HEK293 (cell line): ENCODE results near the gene RAPGEF5.

Experiments
- CTCF ChIA-PET: fragments of 350-600 bp; formaldehyde crosslinking; extraction: SDS; loops from one replicate; lab custom pipeline; 2021; ENCODE audit warnings: antibody characterized with exemption; lab: Yijun Ruan, JAX
- POLR2A ChIA-PET: fragments of 300-600 bp; formaldehyde crosslinking; extraction: SDS; loops from one replicate; lab custom pipeline; 2020; ENCODE audit warnings: antibody characterized with exemption, inconsistent platforms; lab: Yijun Ruan, JAX
- H3K27ac ChIP-seq: fragments of 200-500 bp; sonication (Bioruptor generic); 2 replicates; pipeline ENCODE4 v1.5.1; 2014; ENCODE audit warnings: low read depth, low read length, control low read depth, inconsistent platforms; ENCODE audit errors: extremely low read depth
- H3K36me3 ChIP-seq, 2 experiments: fragments of 200-500 bp in 1 of 2; sonication (Bioruptor generic) in 1 of 2; 1 replicate in 1 of 2; 2 replicates in 1 of 2; pipeline ENCODE4 v1.5.1; 2014 to 2017; ENCODE audit warnings: inconsistent platforms in 2 of 2, low read length in 2 of 2; ENCODE audit not compliant: control insufficient read depth in 2 of 2, insufficient read depth in 1 of 2
- H3K4me1 ChIP-seq: fragments of 200-500 bp; sonication (Bioruptor generic); 2 replicates; pipeline ENCODE4 v1.5.1; 2014; ENCODE audit warnings: mild to moderate bottlenecking, low read length, inconsistent platforms; ENCODE audit not compliant: control insufficient read depth, insufficient read depth
- H3K4me3 ChIP-seq: 2 replicates; pipeline ENCODE4 v1.5.1; 2011; ENCODE audit warnings: low read depth, mild to moderate bottlenecking, control low read depth, low read length, moderate library complexity
- H3K9me3 ChIP-seq: fragments of 200-500 bp; sonication (Bioruptor generic); 2 replicates; pipeline ENCODE4 v1.5.1; 2014; ENCODE audit warnings: low read depth, low read length, inconsistent platforms; ENCODE audit not compliant: control insufficient read depth, insufficient read depth
- FEZF1 ChIP-seq: fragments of 450-650 bp; formaldehyde crosslinking; IDR thresholded peaks from 2 replicates; pipeline ENCODE4 v1.5.1; 2016; ENCODE audit warnings: missing biosample characterization, missing genetic modification characterization
- IKZF3 ChIP-seq: fragments of 450-650 bp; IDR thresholded peaks from 2 replicates; pipeline ENCODE4 v1.5.0; 2018; ENCODE audit warnings: missing biosample characterization, mild to moderate bottlenecking, missing genetic modification characterization, moderate library complexity
- MZF1 ChIP-seq: fragments of 450-650 bp; formaldehyde crosslinking; IDR thresholded peaks from 2 replicates; pipeline ENCODE4 v1.5.1; 2017; ENCODE audit warnings: missing biosample characterization, missing genetic modification characterization, borderline replicate concordance
- OSR2 ChIP-seq: fragments of 450-650 bp; formaldehyde crosslinking; IDR thresholded peaks from 2 replicates; pipeline ENCODE4 v1.5.1; 2016; ENCODE audit warnings: missing biosample characterization, missing genetic modification characterization
- RBAK ChIP-seq: fragments of 450-650 bp; formaldehyde crosslinking; IDR thresholded peaks from 2 replicates; pipeline ENCODE4 v1.5.1; 2016; ENCODE audit warnings: missing biosample characterization, missing genetic modification characterization
- SCRT2 ChIP-seq: fragments of 450-650 bp; formaldehyde crosslinking; IDR thresholded peaks from 2 replicates; pipeline ENCODE4 v1.5.1; 2016; ENCODE audit warnings: missing biosample characterization, missing genetic modification characterization
- TCF7L2 ChIP-seq: IDR thresholded peaks from 2 replicates; pipeline ENCODE4 v1.6.1; 2011; ENCODE audit warnings: low read depth, mild to moderate bottlenecking, inconsistent platforms, low read length, moderate library complexity, borderline replicate concordance
- ZBTB8A ChIP-seq: fragments of 450-650 bp; formaldehyde crosslinking; IDR thresholded peaks from 2 replicates; pipeline ENCODE4 v1.5.1; 2016; ENCODE audit warnings: missing biosample characterization, missing genetic modification characterization
- ZFP41 ChIP-seq: fragments of 450-650 bp; formaldehyde crosslinking; IDR thresholded peaks from 2 replicates; pipeline ENCODE4 v1.5.1; 2016; ENCODE audit warnings: missing biosample characterization, missing genetic modification characterization, borderline replicate concordance
- ZFP69B ChIP-seq: fragments of 450-650 bp; formaldehyde crosslinking; IDR thresholded peaks from 2 replicates; pipeline ENCODE4 v1.5.1; 2016; ENCODE audit warnings: missing biosample characterization, missing genetic modification characterization
- ZNF16 ChIP-seq: fragments of 450-650 bp; formaldehyde crosslinking; IDR thresholded peaks from 2 replicates; pipeline ENCODE4 v1.5.1; 2016; ENCODE audit warnings: low read depth, missing biosample characterization, missing genetic modification characterization
- ZNF24 ChIP-seq: fragments of 450-650 bp; formaldehyde crosslinking; IDR thresholded peaks from 2 replicates; pipeline ENCODE4 v1.5.1; 2016; ENCODE audit warnings: missing biosample characterization, missing genetic modification characterization
- ZNF341 ChIP-seq: fragments of 450-650 bp; formaldehyde crosslinking; IDR thresholded peaks from 2 replicates; pipeline ENCODE4; 2016; ENCODE audit warnings: low read depth, missing biosample characterization, missing genetic modification characterization
- ZNF37A ChIP-seq: fragments of 450-650 bp; IDR thresholded peaks from 2 replicates; pipeline ENCODE4 v1.5.1; 2018; ENCODE audit warnings: missing biosample characterization, missing genetic modification characterization
- ZNF423 ChIP-seq: fragments of 450-650 bp; formaldehyde crosslinking; IDR thresholded peaks from 2 replicates; pipeline ENCODE4 v1.5.1; 2016; ENCODE audit warnings: missing biosample characterization, missing genetic modification characterization
- ZNF501 ChIP-seq: fragments of 450-650 bp; formaldehyde crosslinking; IDR thresholded peaks from 2 replicates; pipeline ENCODE4 v1.5.1; 2016; ENCODE audit warnings: missing biosample characterization, missing genetic modification characterization
- ZNF548 ChIP-seq: fragments of 450-650 bp; formaldehyde crosslinking; IDR thresholded peaks from 2 replicates; pipeline ENCODE4 v1.5.1; 2016; ENCODE audit warnings: missing biosample characterization, missing genetic modification characterization
- ZNF664 ChIP-seq: fragments of 450-650 bp; formaldehyde crosslinking; IDR thresholded peaks from 2 replicates; pipeline ENCODE4 v1.5.1; 2016; ENCODE audit warnings: missing biosample characterization, missing genetic modification characterization
- ZNF670 ChIP-seq: fragments of 450-650 bp; formaldehyde crosslinking; IDR thresholded peaks from 2 replicates; pipeline ENCODE4 v1.5.1; 2016; ENCODE audit warnings: missing biosample characterization, missing genetic modification characterization, low read depth
- TF ChIP-seq, protein P1 (sequence below): fragments of 450-650 bp; formaldehyde crosslinking; IDR thresholded peaks from 2 replicates; pipeline ENCODE4 v1.5.1; 2016; ENCODE audit warnings: missing biosample characterization, missing genetic modification characterization
- TF ChIP-seq, protein P2 (sequence below): fragments of 450-650 bp; formaldehyde crosslinking; IDR thresholded peaks from 2 replicates; pipeline ENCODE4 v1.5.1; 2016; ENCODE audit warnings: missing biosample characterization, missing genetic modification characterization
- TF ChIP-seq, protein P3 (sequence below): fragments of 450-650 bp; formaldehyde crosslinking; IDR thresholded peaks from 2 replicates; pipeline ENCODE4 v1.5.1; 2016; ENCODE audit warnings: missing biosample characterization, missing genetic modification characterization, borderline replicate concordance
- TF ChIP-seq, protein P4 (sequence below): fragments of 450-650 bp; formaldehyde crosslinking; IDR thresholded peaks from 2 replicates; pipeline ENCODE4 v1.5.1; 2016; ENCODE audit warnings: missing biosample characterization, missing genetic modification characterization

Gene RAPGEF5

DNA sequence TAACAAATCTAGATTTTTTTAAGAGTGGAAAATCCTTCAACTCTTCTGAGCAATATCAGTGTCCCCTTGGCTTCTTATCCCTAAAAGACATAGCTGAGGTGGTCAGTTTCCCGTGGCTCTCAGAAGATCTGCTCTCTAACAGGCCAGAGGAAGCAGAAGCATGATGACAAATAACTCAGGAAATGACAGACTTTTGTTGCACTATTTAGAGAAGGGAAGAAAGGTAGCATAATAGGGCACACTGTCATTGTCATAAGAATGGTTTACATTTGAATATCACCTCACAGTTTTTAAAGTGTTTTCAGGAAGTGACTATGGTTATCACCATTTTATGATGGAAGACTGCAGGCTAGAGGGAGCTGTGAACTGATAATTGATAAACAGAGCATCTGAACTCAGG, 33.6 kb upstream of the RAPGEF5 start (continued):
- TF ChIP-seq, protein P1, sequence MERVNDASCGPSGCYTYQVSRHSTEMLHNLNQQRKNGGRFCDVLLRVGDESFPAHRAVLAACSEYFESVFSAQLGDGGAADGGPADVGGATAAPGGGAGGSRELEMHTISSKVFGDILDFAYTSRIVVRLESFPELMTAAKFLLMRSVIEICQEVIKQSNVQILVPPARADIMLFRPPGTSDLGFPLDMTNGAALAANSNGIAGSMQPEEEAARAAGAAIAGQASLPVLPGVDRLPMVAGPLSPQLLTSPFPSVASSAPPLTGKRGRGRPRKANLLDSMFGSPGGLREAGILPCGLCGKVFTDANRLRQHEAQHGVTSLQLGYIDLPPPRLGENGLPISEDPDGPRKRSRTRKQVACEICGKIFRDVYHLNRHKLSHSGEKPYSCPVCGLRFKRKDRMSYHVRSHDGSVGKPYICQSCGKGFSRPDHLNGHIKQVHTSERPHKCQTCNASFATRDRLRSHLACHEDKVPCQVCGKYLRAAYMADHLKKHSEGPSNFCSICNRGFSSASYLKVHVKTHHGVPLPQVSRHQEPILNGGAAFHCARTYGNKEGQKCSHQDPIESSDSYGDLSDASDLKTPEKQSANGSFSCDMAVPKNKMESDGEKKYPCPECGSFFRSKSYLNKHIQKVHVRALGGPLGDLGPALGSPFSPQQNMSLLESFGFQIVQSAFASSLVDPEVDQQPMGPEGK (tag by site-specific recombination), result no peak
- no peak for TF ChIP-seq ZNF423
- TF ChIP-seq ZNF501, result no peak
- TF ChIP-seq ZFP41 (tag by site-specific recombination), result no peak
- TF ChIP-seq, protein P2, sequence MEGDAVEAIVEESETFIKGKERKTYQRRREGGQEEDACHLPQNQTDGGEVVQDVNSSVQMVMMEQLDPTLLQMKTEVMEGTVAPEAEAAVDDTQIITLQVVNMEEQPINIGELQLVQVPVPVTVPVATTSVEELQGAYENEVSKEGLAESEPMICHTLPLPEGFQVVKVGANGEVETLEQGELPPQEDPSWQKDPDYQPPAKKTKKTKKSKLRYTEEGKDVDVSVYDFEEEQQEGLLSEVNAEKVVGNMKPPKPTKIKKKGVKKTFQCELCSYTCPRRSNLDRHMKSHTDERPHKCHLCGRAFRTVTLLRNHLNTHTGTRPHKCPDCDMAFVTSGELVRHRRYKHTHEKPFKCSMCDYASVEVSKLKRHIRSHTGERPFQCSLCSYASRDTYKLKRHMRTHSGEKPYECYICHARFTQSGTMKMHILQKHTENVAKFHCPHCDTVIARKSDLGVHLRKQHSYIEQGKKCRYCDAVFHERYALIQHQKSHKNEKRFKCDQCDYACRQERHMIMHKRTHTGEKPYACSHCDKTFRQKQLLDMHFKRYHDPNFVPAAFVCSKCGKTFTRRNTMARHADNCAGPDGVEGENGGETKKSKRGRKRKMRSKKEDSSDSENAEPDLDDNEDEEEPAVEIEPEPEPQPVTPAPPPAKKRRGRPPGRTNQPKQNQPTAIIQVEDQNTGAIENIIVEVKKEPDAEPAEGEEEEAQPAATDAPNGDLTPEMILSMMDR, result no peak
- TF ChIP-seq ZNF37A (tag by site-specific recombination), result no peak
- TF ChIP-seq ZNF664, result no peak

DNA sequence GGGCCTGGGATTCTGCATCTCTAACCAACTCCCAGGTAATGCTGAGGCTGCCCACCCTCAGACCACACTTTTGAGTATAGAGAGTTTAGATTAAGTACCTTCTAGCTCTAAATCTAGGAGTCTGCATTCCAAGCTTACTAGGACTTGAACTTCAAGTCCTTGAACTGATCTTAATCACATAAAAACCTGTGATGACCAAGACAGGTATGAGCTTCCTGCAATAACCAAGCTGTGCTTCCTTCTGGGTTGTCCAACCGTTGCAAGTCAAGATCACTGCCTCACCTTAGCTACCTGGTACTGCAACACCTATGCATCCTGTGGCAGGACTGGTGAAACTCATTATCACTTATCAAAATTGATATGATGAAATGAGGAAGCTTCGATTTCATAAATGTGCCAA, 32.9 kb upstream of the RAPGEF5 start:
- TF ChIP-seq ZBTB8A (tag by site-specific recombination) (no peak), TCF7L2 (no peak), IKZF3 (tag by site-specific recombination) (no peak), ZNF16 (no peak), RBAK (tag by site-specific recombination) (no peak), SCRT2 (tag by site-specific recombination) (no peak), ZNF341 (tag by site-specific recombination) (no peak), ZNF24 (tag by site-specific recombination) (no peak), ZNF670 (tag by site-specific recombination) (no peak), OSR2 (tag by site-specific recombination) (no peak), ZNF548 (tag by site-specific recombination) (no peak), MZF1 (tag by site-specific recombination) (no peak), ZFP69B (no peak), FEZF1 (tag by site-specific recombination) (no peak)
- TF ChIP-seq, protein P3, sequence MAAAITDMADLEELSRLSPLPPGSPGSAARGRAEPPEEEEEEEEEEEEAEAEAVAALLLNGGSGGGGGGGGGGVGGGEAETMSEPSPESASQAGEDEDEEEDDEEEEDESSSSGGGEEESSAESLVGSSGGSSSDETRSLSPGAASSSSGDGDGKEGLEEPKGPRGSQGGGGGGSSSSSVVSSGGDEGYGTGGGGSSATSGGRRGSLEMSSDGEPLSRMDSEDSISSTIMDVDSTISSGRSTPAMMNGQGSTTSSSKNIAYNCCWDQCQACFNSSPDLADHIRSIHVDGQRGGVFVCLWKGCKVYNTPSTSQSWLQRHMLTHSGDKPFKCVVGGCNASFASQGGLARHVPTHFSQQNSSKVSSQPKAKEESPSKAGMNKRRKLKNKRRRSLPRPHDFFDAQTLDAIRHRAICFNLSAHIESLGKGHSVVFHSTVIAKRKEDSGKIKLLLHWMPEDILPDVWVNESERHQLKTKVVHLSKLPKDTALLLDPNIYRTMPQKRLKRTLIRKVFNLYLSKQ (tag by site-specific recombination), result no peak
- TF ChIP-seq, protein P4, sequence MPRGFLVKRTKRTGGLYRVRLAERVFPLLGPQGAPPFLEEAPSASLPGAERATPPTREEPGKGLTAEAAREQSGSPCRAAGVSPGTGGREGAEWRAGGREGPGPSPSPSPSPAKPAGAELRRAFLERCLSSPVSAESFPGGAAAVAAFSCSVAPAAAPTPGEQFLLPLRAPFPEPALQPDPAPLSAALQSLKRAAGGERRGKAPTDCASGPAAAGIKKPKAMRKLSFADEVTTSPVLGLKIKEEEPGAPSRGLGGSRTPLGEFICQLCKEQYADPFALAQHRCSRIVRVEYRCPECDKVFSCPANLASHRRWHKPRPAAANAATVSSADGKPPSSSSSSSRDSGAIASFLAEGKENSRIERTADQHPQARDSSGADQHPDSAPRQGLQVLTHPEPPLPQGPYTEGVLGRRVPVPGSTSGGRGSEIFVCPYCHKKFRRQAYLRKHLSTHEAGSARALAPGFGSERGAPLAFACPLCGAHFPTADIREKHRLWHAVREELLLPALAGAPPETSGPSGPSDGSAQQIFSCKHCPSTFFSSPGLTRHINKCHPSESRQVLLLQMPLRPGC (tag by site-specific recombination), result no peak
- no peak overlapping the region for H3K27ac ChIP-seq
- no peaks in the 10 kb centered on the region for H3K9me3 ChIP-seq
- ChIA-PET CTCF (interaction anchor here (0.6 to 1.7 kb wide), 2 partner anchors 17 to 22 kb away, joined by 3 to 5 read pairs; no protein-coding TSS in a partner anchor), POLR2A (no interaction called here)
- H3K4me1 ChIP-seq, result 0 out of 2 replicates have a peak, but pooled peaks cover 2% of the 10 kb centered on the region
- H3K4me3 ChIP-seq, result no peak overlapping the region
- H3K36me3 ChIP-seq, result no peaks in the 10 kb centered on the region
